ENCODE results near the gene GBX1.

GBX1 gene

GRCh38 chr7:151117565-151117964 lies 49.9 kb downstream of the GBX1 start:
- H3K9me2 ChIP-seq (replicated peaks; ENCODE audit: low read depth, low read length) = no peaks in the 10 kb centered on the region
- no peaks in the 10 kb centered on the region for H3K27me3 ChIP-seq (ENCODE audit: insufficient read depth, low read length, poor library complexity, severe bottlenecking)
- H3K9me3 ChIP-seq (ENCODE audit: insufficient read depth, low read depth, low read length) = no peaks in the 10 kb centered on the region
- H3K36me3 ChIP-seq (ENCODE audit: insufficient read depth, low read length) = peaks cover 32% of the 10 kb centered on the region; the same call in 1 of the 2 replicates
- H4K20me1 ChIP-seq (ENCODE audit: insufficient read depth, low read length, poor library complexity, severe bottlenecking) = no peaks in the 10 kb centered on the region
- no peak overlapping the region for H3K4me3 ChIP-seq (ENCODE audit: low read length, poor library complexity, severe bottlenecking)
- no peaks in the 10 kb centered on the region for H3K4me1 ChIP-seq (ENCODE audit: insufficient read depth, low read length, poor library complexity, severe bottlenecking)
- no peak overlapping the region for H3K9ac ChIP-seq (ENCODE audit: low read depth, low read length, poor library complexity, severe bottlenecking)
- peaks cover 4% of the 10 kb centered on the region; the same call in 1 of the 2 replicates for H3K79me2 ChIP-seq (ENCODE audit: insufficient read depth, low read length)
- TF ChIP-seq CTCF (conservative IDR thresholded peaks at IDR 0.05; ENCODE audit: low read length) (no peak), EZH2phosphoT487 (IDR thresholded peaks at IDR 0.05; ENCODE audit: borderline replicate concordance) (no peak)
- H3F3A ChIP-seq (ENCODE audit: low read depth) = no peaks in the 10 kb centered on the region
- no peak overlapping the region for H3K4me2 ChIP-seq (ENCODE audit: low read depth, low read length, poor library complexity, severe bottlenecking)
- no peak overlapping the region for H2AFZ ChIP-seq (ENCODE audit: low read length)

GRCh38 chr7:151116603-151117440 lies 50.7 kb downstream of the GBX1 start:
- Histone ChIP-seq H3K36me3 (ENCODE audit: insufficient read depth, low read length) (peaks cover 32% of the 10 kb centered on the region; the same call in 1 of the 2 replicates), H3K4me3 (ENCODE audit: low read length, poor library complexity, severe bottlenecking) (no peak overlapping the region), H2AFZ (ENCODE audit: low read length) (no peak overlapping the region), H3K4me1 (ENCODE audit: insufficient read depth, low read length, poor library complexity, severe bottlenecking) (no peaks in the 10 kb centered on the region), H3K79me2 (ENCODE audit: insufficient read depth, low read length) (peaks cover 7% of the 10 kb centered on the region; the same call in 1 of the 2 replicates), H3F3A (ENCODE audit: low read depth) (no peaks in the 10 kb centered on the region), H4K20me1 (ENCODE audit: insufficient read depth, low read length, poor library complexity, severe bottlenecking) (no peaks in the 10 kb centered on the region), H3K27me3 (ENCODE audit: insufficient read depth, low read length, poor library complexity, severe bottlenecking) (no peaks in the 10 kb centered on the region), H3K9me3 (ENCODE audit: insufficient read depth, low read depth, low read length) (no peaks in the 10 kb centered on the region), H3K9ac (ENCODE audit: low read depth, low read length, poor library complexity, severe bottlenecking) (no peak overlapping the region), H3K9me2 (replicated peaks; ENCODE audit: low read depth, low read length) (no peaks in the 10 kb centered on the region), H3K4me2 (ENCODE audit: low read depth, low read length, poor library complexity, severe bottlenecking) (no peak overlapping the region)
- no peak for TF ChIP-seq EZH2phosphoT487 (IDR thresholded peaks at IDR 0.05; ENCODE audit: borderline replicate concordance)
- no peak for TF ChIP-seq CTCF (conservative IDR thresholded peaks at IDR 0.05; ENCODE audit: low read length)

GRCh38 chr7:151115836-151116418 lies 51.6 kb downstream of the GBX1 start:
- Histone ChIP-seq H3K9ac (ENCODE audit: low read depth, low read length, poor library complexity, severe bottlenecking) (no peak overlapping the region), H3K79me2 (ENCODE audit: insufficient read depth, low read length) (peaks cover 13% of the 10 kb centered on the region; the same call in 1 of the 2 replicates), H3K9me2 (replicated peaks; ENCODE audit: low read depth, low read length) (no peaks in the 10 kb centered on the region), H3K9me3 (ENCODE audit: insufficient read depth, low read depth, low read length) (no peaks in the 10 kb centered on the region), H3K36me3 (ENCODE audit: insufficient read depth, low read length) (peaks cover 29% of the 10 kb centered on the region; the same call in 1 of the 2 replicates), H2AFZ (ENCODE audit: low read length) (no peak overlapping the region), H3K27me3 (ENCODE audit: insufficient read depth, low read length, poor library complexity, severe bottlenecking) (no peaks in the 10 kb centered on the region), H3K4me2 (ENCODE audit: low read depth, low read length, poor library complexity, severe bottlenecking) (no peak overlapping the region), H3K4me3 (ENCODE audit: low read length, poor library complexity, severe bottlenecking) (no peak overlapping the region), H3F3A (ENCODE audit: low read depth) (no peaks in the 10 kb centered on the region), H4K20me1 (ENCODE audit: insufficient read depth, low read length, poor library complexity, severe bottlenecking) (peaks cover 5% of the 10 kb centered on the region), H3K4me1 (ENCODE audit: insufficient read depth, low read length, poor library complexity, severe bottlenecking) (no peaks in the 10 kb centered on the region)
- TF ChIP-seq EZH2phosphoT487 (IDR thresholded peaks at IDR 0.05; ENCODE audit: borderline replicate concordance) (no peak), CTCF (conservative IDR thresholded peaks at IDR 0.05; ENCODE audit: low read length) (no peak)

Data from Loucy (cell line).